ENCODE measurements around the gene GRID1. TPM values are rescaled to one million over a fixed set of nuclear protein-coding genes. Genes with fewer than 3 reads are reported as not detected.

The GRID1 gene
- total RNA-seq, 1 experiment from 2014 or later = 0.37 TPM

DNA sequence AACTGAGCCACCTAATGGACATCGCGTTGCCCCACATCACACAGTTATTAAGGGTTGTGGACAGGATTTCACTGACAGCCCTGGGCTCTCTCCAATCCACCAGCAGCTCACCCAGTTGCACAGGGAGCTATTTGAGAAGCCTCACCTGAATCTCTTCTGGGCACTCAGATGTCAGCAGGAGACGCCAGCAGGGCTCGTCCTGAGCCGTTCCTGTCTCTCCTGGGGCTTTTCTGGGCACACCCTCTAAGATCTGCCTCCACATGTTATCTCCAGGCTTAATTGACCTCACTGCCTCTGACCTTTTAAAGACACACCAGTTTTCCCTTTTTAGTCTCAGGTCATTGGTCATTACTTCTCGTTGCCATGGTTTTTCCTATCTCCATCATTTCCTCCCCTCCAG is 63.0 kb downstream of the GRID1 start (continued):
- TF ChIP-seq, protein P1, sequence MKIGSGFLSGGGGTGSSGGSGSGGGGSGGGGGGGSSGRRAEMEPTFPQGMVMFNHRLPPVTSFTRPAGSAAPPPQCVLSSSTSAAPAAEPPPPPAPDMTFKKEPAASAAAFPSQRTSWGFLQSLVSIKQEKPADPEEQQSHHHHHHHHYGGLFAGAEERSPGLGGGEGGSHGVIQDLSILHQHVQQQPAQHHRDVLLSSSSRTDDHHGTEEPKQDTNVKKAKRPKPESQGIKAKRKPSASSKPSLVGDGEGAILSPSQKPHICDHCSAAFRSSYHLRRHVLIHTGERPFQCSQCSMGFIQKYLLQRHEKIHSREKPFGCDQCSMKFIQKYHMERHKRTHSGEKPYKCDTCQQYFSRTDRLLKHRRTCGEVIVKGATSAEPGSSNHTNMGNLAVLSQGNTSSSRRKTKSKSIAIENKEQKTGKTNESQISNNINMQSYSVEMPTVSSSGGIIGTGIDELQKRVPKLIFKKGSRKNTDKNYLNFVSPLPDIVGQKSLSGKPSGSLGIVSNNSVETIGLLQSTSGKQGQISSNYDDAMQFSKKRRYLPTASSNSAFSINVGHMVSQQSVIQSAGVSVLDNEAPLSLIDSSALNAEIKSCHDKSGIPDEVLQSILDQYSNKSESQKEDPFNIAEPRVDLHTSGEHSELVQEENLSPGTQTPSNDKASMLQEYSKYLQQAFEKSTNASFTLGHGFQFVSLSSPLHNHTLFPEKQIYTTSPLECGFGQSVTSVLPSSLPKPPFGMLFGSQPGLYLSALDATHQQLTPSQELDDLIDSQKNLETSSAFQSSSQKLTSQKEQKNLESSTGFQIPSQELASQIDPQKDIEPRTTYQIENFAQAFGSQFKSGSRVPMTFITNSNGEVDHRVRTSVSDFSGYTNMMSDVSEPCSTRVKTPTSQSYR (CRISPR knock-in tag; IDR thresholded peaks at IDR 0.05) = no peak
- no peak for TF ChIP-seq OVOL2 (CRISPR knock-in tag; IDR thresholded peaks at IDR 0.05; ENCODE audit: borderline replicate concordance)
- TF ChIP-seq, protein P2, sequence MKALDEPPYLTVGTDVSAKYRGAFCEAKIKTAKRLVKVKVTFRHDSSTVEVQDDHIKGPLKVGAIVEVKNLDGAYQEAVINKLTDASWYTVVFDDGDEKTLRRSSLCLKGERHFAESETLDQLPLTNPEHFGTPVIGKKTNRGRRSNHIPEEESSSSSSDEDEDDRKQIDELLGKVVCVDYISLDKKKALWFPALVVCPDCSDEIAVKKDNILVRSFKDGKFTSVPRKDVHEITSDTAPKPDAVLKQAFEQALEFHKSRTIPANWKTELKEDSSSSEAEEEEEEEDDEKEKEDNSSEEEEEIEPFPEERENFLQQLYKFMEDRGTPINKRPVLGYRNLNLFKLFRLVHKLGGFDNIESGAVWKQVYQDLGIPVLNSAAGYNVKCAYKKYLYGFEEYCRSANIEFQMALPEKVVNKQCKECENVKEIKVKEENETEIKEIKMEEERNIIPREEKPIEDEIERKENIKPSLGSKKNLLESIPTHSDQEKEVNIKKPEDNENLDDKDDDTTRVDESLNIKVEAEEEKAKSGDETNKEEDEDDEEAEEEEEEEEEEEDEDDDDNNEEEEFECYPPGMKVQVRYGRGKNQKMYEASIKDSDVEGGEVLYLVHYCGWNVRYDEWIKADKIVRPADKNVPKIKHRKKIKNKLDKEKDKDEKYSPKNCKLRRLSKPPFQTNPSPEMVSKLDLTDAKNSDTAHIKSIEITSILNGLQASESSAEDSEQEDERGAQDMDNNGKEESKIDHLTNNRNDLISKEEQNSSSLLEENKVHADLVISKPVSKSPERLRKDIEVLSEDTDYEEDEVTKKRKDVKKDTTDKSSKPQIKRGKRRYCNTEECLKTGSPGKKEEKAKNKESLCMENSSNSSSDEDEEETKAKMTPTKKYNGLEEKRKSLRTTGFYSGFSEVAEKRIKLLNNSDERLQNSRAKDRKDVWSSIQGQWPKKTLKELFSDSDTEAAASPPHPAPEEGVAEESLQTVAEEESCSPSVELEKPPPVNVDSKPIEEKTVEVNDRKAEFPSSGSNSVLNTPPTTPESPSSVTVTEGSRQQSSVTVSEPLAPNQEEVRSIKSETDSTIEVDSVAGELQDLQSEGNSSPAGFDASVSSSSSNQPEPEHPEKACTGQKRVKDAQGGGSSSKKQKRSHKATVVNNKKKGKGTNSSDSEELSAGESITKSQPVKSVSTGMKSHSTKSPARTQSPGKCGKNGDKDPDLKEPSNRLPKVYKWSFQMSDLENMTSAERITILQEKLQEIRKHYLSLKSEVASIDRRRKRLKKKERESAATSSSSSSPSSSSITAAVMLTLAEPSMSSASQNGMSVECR (CRISPR knock-in tag; IDR thresholded peaks at IDR 0.05; ENCODE audit: borderline replicate concordance) = no peak
- TF ChIP-seq, protein P3, sequence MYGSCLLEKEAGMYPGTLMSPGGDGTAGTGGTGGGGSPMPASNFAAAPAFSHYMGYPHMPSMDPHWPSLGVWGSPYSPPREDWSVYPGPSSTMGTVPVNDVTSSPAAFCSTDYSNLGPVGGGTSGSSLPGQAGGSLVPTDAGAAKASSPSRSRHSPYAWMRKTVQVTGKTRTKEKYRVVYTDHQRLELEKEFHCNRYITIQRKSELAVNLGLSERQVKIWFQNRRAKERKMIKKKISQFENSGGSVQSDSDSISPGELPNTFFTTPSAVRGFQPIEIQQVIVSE (CRISPR knock-in tag; IDR thresholded peaks at IDR 0.05; ENCODE audit: borderline replicate concordance) = no peak
- TF ChIP-seq, protein P4, sequence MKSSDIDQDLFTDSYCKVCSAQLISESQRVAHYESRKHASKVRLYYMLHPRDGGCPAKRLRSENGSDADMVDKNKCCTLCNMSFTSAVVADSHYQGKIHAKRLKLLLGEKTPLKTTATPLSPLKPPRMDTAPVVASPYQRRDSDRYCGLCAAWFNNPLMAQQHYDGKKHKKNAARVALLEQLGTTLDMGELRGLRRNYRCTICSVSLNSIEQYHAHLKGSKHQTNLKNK (CRISPR knock-in tag; IDR thresholded peaks at IDR 0.05) = no peak

DNA sequence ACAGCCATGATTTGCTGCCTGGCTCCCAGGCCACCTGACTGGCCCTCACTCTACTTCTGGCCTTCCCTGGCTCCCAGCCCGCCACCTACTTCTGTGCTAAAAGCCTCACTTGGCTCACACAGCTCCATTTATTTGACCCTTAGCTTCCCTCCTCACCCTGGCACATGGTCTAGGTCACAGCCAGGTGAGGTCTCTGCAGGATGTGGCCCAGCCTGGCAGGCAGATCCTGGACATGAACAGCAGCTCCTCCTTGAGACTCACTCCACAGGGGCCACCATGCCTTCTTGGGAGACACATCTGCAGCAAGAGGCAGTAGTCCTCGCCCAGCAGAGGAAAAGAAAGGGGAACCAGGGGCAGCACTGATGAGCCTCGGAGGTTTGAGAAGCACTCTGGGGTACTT is 64.6 kb downstream of the GRID1 start:
- ChIA-PET POLR2A (no interaction called here), CTCF (no interaction called here)
- TF ChIP-seq FOXK1 (CRISPR knock-in tag; IDR thresholded peaks at IDR 0.05) = no peak
- TF ChIP-seq, protein P5, sequence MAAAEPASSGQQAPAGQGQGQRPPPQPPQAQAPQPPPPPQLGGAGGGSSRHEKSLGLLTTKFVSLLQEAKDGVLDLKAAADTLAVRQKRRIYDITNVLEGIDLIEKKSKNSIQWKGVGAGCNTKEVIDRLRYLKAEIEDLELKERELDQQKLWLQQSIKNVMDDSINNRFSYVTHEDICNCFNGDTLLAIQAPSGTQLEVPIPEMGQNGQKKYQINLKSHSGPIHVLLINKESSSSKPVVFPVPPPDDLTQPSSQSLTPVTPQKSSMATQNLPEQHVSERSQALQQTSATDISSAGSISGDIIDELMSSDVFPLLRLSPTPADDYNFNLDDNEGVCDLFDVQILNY (CRISPR knock-in tag; IDR thresholded peaks at IDR 0.05) = no peak
- TF ChIP-seq, protein P3 (CRISPR knock-in tag; IDR thresholded peaks at IDR 0.05; ENCODE audit: borderline replicate concordance) = no peak
- TF ChIP-seq NR1H2 (CRISPR knock-in tag; IDR thresholded peaks at IDR 0.05) = no peak
- TF ChIP-seq, protein P6, sequence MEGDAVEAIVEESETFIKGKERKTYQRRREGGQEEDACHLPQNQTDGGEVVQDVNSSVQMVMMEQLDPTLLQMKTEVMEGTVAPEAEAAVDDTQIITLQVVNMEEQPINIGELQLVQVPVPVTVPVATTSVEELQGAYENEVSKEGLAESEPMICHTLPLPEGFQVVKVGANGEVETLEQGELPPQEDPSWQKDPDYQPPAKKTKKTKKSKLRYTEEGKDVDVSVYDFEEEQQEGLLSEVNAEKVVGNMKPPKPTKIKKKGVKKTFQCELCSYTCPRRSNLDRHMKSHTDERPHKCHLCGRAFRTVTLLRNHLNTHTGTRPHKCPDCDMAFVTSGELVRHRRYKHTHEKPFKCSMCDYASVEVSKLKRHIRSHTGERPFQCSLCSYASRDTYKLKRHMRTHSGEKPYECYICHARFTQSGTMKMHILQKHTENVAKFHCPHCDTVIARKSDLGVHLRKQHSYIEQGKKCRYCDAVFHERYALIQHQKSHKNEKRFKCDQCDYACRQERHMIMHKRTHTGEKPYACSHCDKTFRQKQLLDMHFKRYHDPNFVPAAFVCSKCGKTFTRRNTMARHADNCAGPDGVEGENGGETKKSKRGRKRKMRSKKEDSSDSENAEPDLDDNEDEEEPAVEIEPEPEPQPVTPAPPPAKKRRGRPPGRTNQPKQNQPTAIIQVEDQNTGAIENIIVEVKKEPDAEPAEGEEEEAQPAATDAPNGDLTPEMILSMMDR (IDR thresholded peaks at IDR 0.05) = no peak
- TF ChIP-seq MYBL2 (CRISPR knock-in tag; IDR thresholded peaks at IDR 0.05) = no peak
- TF ChIP-seq, protein P4 (CRISPR knock-in tag; IDR thresholded peaks at IDR 0.05) = no peak
- TF ChIP-seq, protein P7, sequence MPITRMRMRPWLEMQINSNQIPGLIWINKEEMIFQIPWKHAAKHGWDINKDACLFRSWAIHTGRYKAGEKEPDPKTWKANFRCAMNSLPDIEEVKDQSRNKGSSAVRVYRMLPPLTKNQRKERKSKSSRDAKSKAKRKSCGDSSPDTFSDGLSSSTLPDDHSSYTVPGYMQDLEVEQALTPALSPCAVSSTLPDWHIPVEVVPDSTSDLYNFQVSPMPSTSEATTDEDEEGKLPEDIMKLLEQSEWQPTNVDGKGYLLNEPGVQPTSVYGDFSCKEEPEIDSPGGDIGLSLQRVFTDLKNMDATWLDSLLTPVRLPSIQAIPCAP (CRISPR knock-in tag; IDR thresholded peaks at IDR 0.05) = no peak
- TF ChIP-seq SP1 (CRISPR knock-in tag; conservative IDR thresholded peaks at IDR 0.05) = no peak
- TF ChIP-seq, protein P8, sequence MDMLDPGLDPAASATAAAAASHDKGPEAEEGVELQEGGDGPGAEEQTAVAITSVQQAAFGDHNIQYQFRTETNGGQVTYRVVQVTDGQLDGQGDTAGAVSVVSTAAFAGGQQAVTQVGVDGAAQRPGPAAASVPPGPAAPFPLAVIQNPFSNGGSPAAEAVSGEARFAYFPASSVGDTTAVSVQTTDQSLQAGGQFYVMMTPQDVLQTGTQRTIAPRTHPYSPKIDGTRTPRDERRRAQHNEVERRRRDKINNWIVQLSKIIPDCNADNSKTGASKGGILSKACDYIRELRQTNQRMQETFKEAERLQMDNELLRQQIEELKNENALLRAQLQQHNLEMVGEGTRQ (CRISPR knock-in tag; IDR thresholded peaks at IDR 0.05) = no peak
- TF ChIP-seq, protein P9, sequence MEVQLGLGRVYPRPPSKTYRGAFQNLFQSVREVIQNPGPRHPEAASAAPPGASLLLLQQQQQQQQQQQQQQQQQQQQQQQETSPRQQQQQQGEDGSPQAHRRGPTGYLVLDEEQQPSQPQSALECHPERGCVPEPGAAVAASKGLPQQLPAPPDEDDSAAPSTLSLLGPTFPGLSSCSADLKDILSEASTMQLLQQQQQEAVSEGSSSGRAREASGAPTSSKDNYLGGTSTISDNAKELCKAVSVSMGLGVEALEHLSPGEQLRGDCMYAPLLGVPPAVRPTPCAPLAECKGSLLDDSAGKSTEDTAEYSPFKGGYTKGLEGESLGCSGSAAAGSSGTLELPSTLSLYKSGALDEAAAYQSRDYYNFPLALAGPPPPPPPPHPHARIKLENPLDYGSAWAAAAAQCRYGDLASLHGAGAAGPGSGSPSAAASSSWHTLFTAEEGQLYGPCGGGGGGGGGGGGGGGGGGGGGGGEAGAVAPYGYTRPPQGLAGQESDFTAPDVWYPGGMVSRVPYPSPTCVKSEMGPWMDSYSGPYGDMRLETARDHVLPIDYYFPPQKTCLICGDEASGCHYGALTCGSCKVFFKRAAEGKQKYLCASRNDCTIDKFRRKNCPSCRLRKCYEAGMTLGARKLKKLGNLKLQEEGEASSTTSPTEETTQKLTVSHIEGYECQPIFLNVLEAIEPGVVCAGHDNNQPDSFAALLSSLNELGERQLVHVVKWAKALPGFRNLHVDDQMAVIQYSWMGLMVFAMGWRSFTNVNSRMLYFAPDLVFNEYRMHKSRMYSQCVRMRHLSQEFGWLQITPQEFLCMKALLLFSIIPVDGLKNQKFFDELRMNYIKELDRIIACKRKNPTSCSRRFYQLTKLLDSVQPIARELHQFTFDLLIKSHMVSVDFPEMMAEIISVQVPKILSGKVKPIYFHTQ (CRISPR knock-in tag; IDR thresholded peaks at IDR 0.05) = no peak
- TF ChIP-seq, protein P1 (CRISPR knock-in tag; IDR thresholded peaks at IDR 0.05) = no peak

More for the DNA sequence above, 64.6 kb downstream of the GRID1 start:
- no peak overlapping the region for H3K4me3 Mint-ChIP-seq
- H3K36me3 Mint-ChIP-seq = no peaks in the 10 kb centered on the region
- DNase-seq (ENCODE audit: low spot score) = no peak
- H3K4me1 Mint-ChIP-seq = peaks cover 7% of the 10 kb centered on the region
- H3K27ac Mint-ChIP-seq = no peak overlapping the region
- peaks cover 9% of the 10 kb centered on the region for H3K9me3 Mint-ChIP-seq
- no peak for ATAC-seq
- H3K27me3 Mint-ChIP-seq (ENCODE audit: low read depth) = no peaks in the 10 kb centered on the region

Measured in WTC11 (cell line).